Smooth muscle cell (in vitro differentiated cells): Measurements from ENCODE around the gene TNPO1. TPM values are rescaled to one million over a fixed set of nuclear protein-coding genes. Genes with fewer than 3 reads are reported as not detected.
"Not testable (repeated sequence)": the region's sequence is repeated elsewhere in the genome, so short reads cannot be mapped to it uniquely, and the experiment has no call there.

Experiments used
- DNase-seq: peaks from one replicate; lab custom pipeline; 2025; ENCODE audit not compliant: unreplicated experiment; lab: John Stamatoyannopoulos, UW
- H2AFZ ChIP-seq: fragments of 200-600 bp; sonication (generic); 2 replicates; pipeline ENCODE4 v1.6.0; 2016; ENCODE audit warnings: antibody characterized with exemption, low read depth, mild to moderate bottlenecking
- H3F3A ChIP-seq: fragments of 200-600 bp; sonication (generic); 2 replicates; pipeline ENCODE4 v1.6.0; 2017; ENCODE audit warnings: antibody characterized with exemption, low read depth
- H3K27ac ChIP-seq: fragments of 200-600 bp; sonication (generic); 2 replicates; pipeline ENCODE4 v1.5.1; 2016; ENCODE audit warnings: low read depth, mild to moderate bottlenecking
- H3K27me3 ChIP-seq: fragments of 200-600 bp; sonication (generic); 2 replicates; pipeline ENCODE4 v1.6.1; 2016; ENCODE audit warnings: low read depth, mild to moderate bottlenecking
- H3K36me3 ChIP-seq: fragments of 200-600 bp; sonication (generic); 2 replicates; pipeline ENCODE4 v1.5.1; 2016; ENCODE audit warnings: low read depth
- H3K4me1 ChIP-seq: fragments of 200-600 bp; sonication (generic); 2 replicates; pipeline ENCODE4 v1.5.1; 2016; ENCODE audit warnings: low read depth
- H3K4me2 ChIP-seq: fragments of 200-600 bp; sonication (generic); 2 replicates; pipeline ENCODE4 v1.6.0; 2016; ENCODE audit warnings: mild to moderate bottlenecking
- H3K4me3 ChIP-seq: fragments of 200-600 bp; sonication (generic); 2 replicates; pipeline ENCODE4 v1.5.1; 2016; ENCODE audit warnings: mild to moderate bottlenecking
- H3K79me2 ChIP-seq: fragments of 200-600 bp; sonication (generic); 2 replicates; pipeline ENCODE4 v1.6.0; 2016; ENCODE audit warnings: low read depth, mild to moderate bottlenecking
- H3K9ac ChIP-seq: fragments of 200-600 bp; sonication (generic); 2 replicates; pipeline ENCODE4 v1.6.0; 2016; ENCODE audit warnings: low read depth
- H3K9me3 ChIP-seq: fragments of 200-600 bp; sonication (generic); replicated peaks from 2 replicates; pipeline ENCODE4 v1.5.1; 2016; ENCODE audit warnings: low read depth
- H4K20me1 ChIP-seq: fragments of 200-600 bp; sonication (generic); 2 replicates; pipeline ENCODE4 v1.6.0; 2016; ENCODE audit warnings: low read depth
- WGBS: methylation state at CpG from one replicate; pipeline ENCODE4 v1.1.7; 2016; ENCODE audit warnings: low lambda C conversion rate; 5-methylcytosine and 5-hydroxymethylcytosine counted together
- polyA plus RNA-seq: library from polyadenylated mRNA; unstranded; fragments of >200 nt; fragmentation: Nextera tagmentation; extraction: Ambion mirVana; gene quantifications from 2 replicates; pipeline ENCODE4 v1.2.1, GENCODE V29; 2016
- total RNA-seq: library from RNA; depleted of rRNA; stranded (reverse); fragments of >200 nt; gene quantifications from 2 replicates; pipeline ENCODE4 v1.2.3, GENCODE V29; 2014
- TF ChIP-seq, protein P1 (sequence below): fragments of 200-600 bp; sonication (generic); IDR thresholded peaks from 2 replicates; pipeline ENCODE4 v1.5.1; 2017; ENCODE audit warnings: borderline replicate concordance, mild to moderate bottlenecking, antibody characterized with exemption; ENCODE audit not compliant: insufficient read depth, poor library complexity, severe bottlenecking

TNPO1 gene
- total and polyA plus RNA-seq, 2 experiments from 2014 or later: 62.7 to 182 TPM

DNA sequence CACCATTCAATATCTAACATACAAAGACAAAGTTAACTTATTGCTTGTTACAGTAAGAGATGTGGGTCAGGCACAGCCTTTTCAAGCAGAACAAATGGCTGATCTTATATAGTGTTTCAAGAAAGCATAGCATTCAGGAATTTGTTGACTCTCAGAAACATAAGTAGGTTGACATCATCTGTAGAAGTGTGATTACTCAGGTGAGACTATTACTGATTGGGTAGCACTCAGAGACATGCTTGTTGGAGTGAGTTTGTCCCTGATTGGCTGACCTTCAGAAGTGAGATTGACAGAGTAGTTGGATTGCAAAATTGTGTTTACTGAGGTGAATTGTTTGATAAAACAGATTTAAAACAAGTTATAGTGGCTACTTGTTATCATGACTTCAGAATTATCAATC lies 30.7 kb upstream of the TNPO1 start:
- DNase-seq: no peak
- no peaks in the 10 kb centered on the region for H3K36me3 ChIP-seq
- no peak overlapping the region for H3K27ac ChIP-seq
- no peaks in the 10 kb centered on the region for H3F3A ChIP-seq
- H3K4me2 ChIP-seq: no peak overlapping the region
- no peak overlapping the region for H2AFZ ChIP-seq
- no peaks in the 10 kb centered on the region for H3K79me2 ChIP-seq
- H4K20me1 ChIP-seq: no peaks in the 10 kb centered on the region
- no peaks in the 10 kb centered on the region for H3K27me3 ChIP-seq
- TF ChIP-seq, protein P1, sequence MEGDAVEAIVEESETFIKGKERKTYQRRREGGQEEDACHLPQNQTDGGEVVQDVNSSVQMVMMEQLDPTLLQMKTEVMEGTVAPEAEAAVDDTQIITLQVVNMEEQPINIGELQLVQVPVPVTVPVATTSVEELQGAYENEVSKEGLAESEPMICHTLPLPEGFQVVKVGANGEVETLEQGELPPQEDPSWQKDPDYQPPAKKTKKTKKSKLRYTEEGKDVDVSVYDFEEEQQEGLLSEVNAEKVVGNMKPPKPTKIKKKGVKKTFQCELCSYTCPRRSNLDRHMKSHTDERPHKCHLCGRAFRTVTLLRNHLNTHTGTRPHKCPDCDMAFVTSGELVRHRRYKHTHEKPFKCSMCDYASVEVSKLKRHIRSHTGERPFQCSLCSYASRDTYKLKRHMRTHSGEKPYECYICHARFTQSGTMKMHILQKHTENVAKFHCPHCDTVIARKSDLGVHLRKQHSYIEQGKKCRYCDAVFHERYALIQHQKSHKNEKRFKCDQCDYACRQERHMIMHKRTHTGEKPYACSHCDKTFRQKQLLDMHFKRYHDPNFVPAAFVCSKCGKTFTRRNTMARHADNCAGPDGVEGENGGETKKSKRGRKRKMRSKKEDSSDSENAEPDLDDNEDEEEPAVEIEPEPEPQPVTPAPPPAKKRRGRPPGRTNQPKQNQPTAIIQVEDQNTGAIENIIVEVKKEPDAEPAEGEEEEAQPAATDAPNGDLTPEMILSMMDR: no peak
- no peak overlapping the region for H3K9ac ChIP-seq
- no peaks in the 10 kb centered on the region for H3K9me3 ChIP-seq
- no peak overlapping the region for H3K4me3 ChIP-seq
- H3K4me1 ChIP-seq: no peaks in the 10 kb centered on the region

DNA sequence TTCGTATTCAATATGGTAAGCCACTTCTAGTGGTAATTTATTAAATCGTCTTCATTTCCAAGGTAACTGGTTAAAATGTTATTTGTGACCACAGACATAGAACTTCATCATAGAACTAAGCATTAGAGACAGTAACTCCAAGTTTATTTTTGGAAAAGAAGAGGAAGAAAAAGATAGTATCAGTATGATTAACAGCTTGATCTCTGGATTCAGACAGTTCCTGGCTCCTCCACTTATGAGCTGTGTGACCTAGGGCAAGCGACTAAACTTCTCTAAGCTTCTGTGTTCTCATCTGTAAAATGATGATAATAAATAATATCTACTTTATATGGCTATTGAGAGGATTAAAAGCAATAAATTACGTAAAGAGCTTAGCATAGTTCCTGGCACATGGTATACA lies 29.8 kb upstream of the TNPO1 start:
- H3K4me2 ChIP-seq: no peak overlapping the region
- no peaks in the 10 kb centered on the region for H3K27me3 ChIP-seq
- no peaks in the 10 kb centered on the region for H3K4me1 ChIP-seq
- no peaks in the 10 kb centered on the region for H3F3A ChIP-seq
- H3K9me3 ChIP-seq: no peaks in the 10 kb centered on the region
- no peak overlapping the region for H3K4me3 ChIP-seq
- H3K36me3 ChIP-seq: no peaks in the 10 kb centered on the region
- no peak overlapping the region for H3K9ac ChIP-seq
- no peak for DNase-seq
- no peaks in the 10 kb centered on the region for H4K20me1 ChIP-seq
- TF ChIP-seq, protein P1: no peak
- no peaks in the 10 kb centered on the region for H3K79me2 ChIP-seq
- H3K27ac ChIP-seq: no peak overlapping the region
- H2AFZ ChIP-seq: no peak overlapping the region
- 92% methylated on average over 4 of the region's 4 CpGs for WGBS

DNA sequence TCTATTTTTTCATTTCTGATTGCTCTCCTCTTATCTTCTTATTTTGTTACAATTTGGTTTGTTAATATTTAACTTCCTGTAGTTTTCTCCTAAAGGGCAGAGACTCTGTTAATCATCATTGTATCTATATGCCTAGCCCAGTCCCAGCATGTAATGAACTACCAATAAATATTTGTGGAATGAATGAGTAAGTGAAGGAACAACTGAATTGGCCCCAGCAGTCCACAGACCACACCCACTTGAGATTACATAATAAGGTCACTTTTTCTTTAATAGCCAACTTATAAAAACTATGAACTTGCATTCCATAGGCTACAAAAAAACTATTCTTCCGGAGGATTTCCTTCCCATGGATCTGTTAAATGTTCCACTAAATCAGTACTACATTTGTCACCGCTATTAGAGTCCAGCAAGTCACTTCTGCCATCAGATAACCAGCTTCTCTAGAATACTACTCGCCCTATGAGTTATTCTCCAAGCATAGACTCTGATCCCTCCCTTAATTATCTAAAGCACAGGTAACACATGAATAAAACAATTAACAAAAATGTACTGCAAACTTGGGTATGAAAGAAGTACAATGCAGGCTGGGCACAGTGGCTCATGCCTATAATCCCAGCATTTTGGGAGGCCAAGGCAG lies 27.5 kb upstream of the TNPO1 start:
- no peaks in the 10 kb centered on the region for H3F3A ChIP-seq
- no peaks in the 10 kb centered on the region for H3K27me3 ChIP-seq
- TF ChIP-seq, protein P1: no peak
- H3K36me3 ChIP-seq: no peaks in the 10 kb centered on the region
- H4K20me1 ChIP-seq: no peaks in the 10 kb centered on the region
- no peak for DNase-seq
- 89% methylated on average over 3 of the region's 3 CpGs for WGBS
- no peak overlapping the region for H3K27ac ChIP-seq
- no peak overlapping the region for H3K4me3 ChIP-seq
- H2AFZ ChIP-seq: no peak overlapping the region
- H3K9ac ChIP-seq: no peak overlapping the region
- no peak overlapping the region for H3K4me2 ChIP-seq
- H3K4me1 ChIP-seq: no peaks in the 10 kb centered on the region
- no peaks in the 10 kb centered on the region for H3K79me2 ChIP-seq
- no peaks in the 10 kb centered on the region for H3K9me3 ChIP-seq

DNA sequence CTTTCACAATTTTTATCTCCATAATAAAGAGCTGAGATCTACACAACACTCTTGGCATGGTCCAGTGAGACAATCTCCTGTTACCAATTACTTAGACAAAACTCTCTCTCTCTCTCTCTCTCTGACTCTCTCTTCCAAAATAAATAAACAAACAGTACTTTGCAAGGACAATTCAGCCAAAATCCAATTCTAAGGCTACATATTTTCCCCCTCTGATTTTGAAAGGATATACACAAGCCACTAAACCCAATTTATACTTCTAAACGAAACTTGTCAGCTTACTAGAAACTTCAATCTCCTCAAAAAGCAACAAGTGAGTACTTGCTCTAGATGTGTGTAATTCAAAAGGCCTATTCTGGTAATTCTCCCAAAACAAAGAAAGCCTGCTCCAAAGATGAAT lies 26.3 kb upstream of the TNPO1 start:
- no peak overlapping the region for H3K4me3 ChIP-seq
- no peak for DNase-seq
- no peaks in the 10 kb centered on the region for H3K4me1 ChIP-seq
- H2AFZ ChIP-seq: no peak overlapping the region
- no peak overlapping the region for H3K9ac ChIP-seq
- no peaks in the 10 kb centered on the region for H3F3A ChIP-seq
- no peaks in the 10 kb centered on the region for H3K9me3 ChIP-seq
- H3K27ac ChIP-seq: no peak overlapping the region
- WGBS: 84% methylated on average over 1 of the region's 1 CpG
- TF ChIP-seq, protein P1: no peak
- no peak overlapping the region for H3K4me2 ChIP-seq
- H3K79me2 ChIP-seq: no peaks in the 10 kb centered on the region
- H4K20me1 ChIP-seq: no peaks in the 10 kb centered on the region
- no peaks in the 10 kb centered on the region for H3K36me3 ChIP-seq
- no peaks in the 10 kb centered on the region for H3K27me3 ChIP-seq

DNA sequence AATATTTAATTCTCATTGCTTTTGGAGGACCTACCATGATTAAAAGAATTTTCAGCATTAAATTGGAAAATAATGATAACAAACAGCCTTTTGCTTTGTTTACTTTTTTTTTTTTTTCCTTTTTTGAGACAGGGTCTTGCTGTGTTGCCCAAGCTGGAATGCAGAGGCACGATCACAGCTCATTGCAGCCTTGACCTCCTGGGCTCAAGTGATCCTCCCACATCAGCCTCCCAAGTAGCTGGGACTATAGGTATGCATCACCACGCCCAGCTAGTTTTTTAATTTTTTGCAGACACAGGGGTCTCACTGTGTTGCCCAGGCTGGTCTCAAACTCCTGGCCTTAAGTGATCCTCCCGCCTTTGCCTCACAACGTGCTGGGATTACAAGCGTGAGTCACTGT lies 23.8 kb upstream of the TNPO1 start:
- not testable (repeated sequence) for H3K27me3 ChIP-seq, H3K79me2 ChIP-seq, H3K9ac ChIP-seq, H3K36me3 ChIP-seq, H3K4me2 ChIP-seq, H3K4me1 ChIP-seq, DNase-seq, H3K4me3 ChIP-seq, H4K20me1 ChIP-seq, H2AFZ ChIP-seq, H3K9me3 ChIP-seq, H3K27ac ChIP-seq, H3F3A ChIP-seq
- WGBS: 77% methylated on average over 5 of the region's 5 CpGs
